Gastroesophageal sphincter (tissue), 4 donors: ENCODE data around the gene PTPRN2. TPM values are rescaled to one million over a fixed set of nuclear protein-coding genes. Genes with fewer than 3 reads are reported as not detected.
"Not testable (repeated sequence)": the region's sequence is repeated elsewhere in the genome, so short reads cannot be mapped to it uniquely, and the experiment has no call there.

Source experiments
- ATAC-seq: fragments of 150-250 bp; one replicate; pipeline ENCODE4 v1.9.1; 2016; ENCODE audit warnings: mild to moderate bottlenecking, moderate library complexity
- H3K27ac ChIP-seq, 4 donors: fragments of 200-600 bp; sonication (generic) in 3 of 4; 1 replicate in 3 of 4; 2 replicates in 1 of 4; pipeline ENCODE4 v1.5.1; 2016 to 2019
- H3K27me3 ChIP-seq: fragments of 200-600 bp; sonication (generic); one replicate; pipeline ENCODE4 v1.5.1; 2019
- H3K36me3 ChIP-seq, 2 donors: fragments of 200-600 bp; sonication (generic); one replicate each; pipeline ENCODE4 v1.5.1; 2019; ENCODE audit warnings: control low read depth in 1 of 2
- H3K4me1 ChIP-seq, 3 donors: fragments of 200-600 bp; sonication (generic); 1 replicate in 2 of 3; 2 replicates in 1 of 3; pipeline ENCODE4 v1.5.1; 2016 to 2019; ENCODE audit warnings: control low read depth in 2 of 3
- H3K4me3 ChIP-seq, 2 donors: fragments of 200-600 bp; sonication (generic); one replicate each; pipeline ENCODE4 v1.5.1; 2019; ENCODE audit warnings: mild to moderate bottlenecking in 1 of 2, moderate library complexity in 1 of 2
- H3K9me3 ChIP-seq, 3 donors: fragments of 200-600 bp; sonication (generic); one replicate each; pipeline ENCODE4 v1.5.1; 2017 to 2019; ENCODE audit warnings: control low read depth in 2 of 3
- CTCF ChIP-seq, 4 experiments: fragments of 200-600 bp in 2 of 4; fragments of 450-650 bp in 2 of 4; sonication (generic) in 1 of 4; IDR thresholded peaks; one replicate each; pipeline ENCODE4 v1.5.1; 2017 to 2019; ENCODE audit warnings: antibody characterized with exemption in 4 of 4, mild to moderate bottlenecking in 2 of 4, moderate library complexity in 2 of 4
- EP300 ChIP-seq: sonication (generic); formaldehyde crosslinking; IDR thresholded peaks from one replicate; pipeline ENCODE4 v1.6.1; 2017; ENCODE audit warnings: antibody characterized with exemption, mild to moderate bottlenecking
- POLR2A ChIP-seq, 2 donors: fragments of 450-650 bp; IDR thresholded peaks; one replicate each; pipeline ENCODE4 v1.6.1; 2017; ENCODE audit warnings: antibody characterized with exemption in 2 of 2, mild to moderate bottlenecking in 2 of 2, moderate library complexity in 1 of 2
- POLR2AphosphoS5 ChIP-seq: sonication (generic); formaldehyde crosslinking; IDR thresholded peaks from one replicate; pipeline ENCODE4 v1.6.1; 2017; ENCODE audit warnings: antibody characterized with exemption
- WGBS, 2 donors: methylation state at CpG; one replicate each; pipeline ENCODE4 v1.1.5; 2018; ENCODE audit warnings: low coverage in 1 of 2; 5-methylcytosine and 5-hydroxymethylcytosine counted together
- total RNA-seq, 4 donors: library from RNA; depleted of rRNA; stranded (reverse); fragments of >200 nt; gene quantifications; one replicate each; pipeline ENCODE4 v1.1.0, GENCODE V29; 2016

The PTPRN2 gene
- total RNA-seq, 4 donors from 2014 or later: 1.7 to 4.7 (median 3.3) TPM

GRCh38 chr7:157736341-157736740 is 851.3 kb downstream of the PTPRN2 start:
- WGBS, 2 donors: no CpG with 5 or more reads among the region's 14 CpGs
- Histone ChIP-seq H3K4me1 (no peaks in the 10 kb centered on the region), H3K27me3 (peaks cover 62% of the 10 kb centered on the region), H3K36me3 (no peaks in the 10 kb centered on the region), H3K9me3 (no peaks in the 10 kb centered on the region), H3K4me3 (no peak overlapping the region), H3K27ac (no peak overlapping the region)
- ATAC-seq: no peak
- TF ChIP-seq EP300 (no peak), POLR2A (IDR thresholded peaks at IDR 0.05) (no peak), POLR2AphosphoS5 (no peak), CTCF (IDR thresholded peaks at IDR 0.05) (no peak)

DNA sequence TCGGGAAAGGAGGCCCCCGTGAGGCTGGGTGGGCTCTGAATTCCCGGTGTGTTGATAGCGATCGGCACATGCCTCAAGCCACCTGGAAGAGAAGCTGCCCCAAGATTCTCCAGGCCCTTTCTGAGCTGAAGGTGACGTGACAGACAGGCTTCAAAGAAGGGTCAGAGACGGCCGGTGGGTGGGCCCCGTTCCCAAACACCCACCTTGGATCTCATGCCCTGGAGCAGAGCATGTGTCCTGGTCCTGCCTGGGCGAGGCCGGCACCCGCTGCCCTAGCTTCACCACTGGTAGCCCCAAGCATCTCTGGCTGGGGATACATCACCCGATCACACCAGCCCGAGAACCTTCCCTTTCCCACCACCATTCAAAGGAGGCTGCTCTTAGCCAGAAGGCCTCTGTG is 851.8 kb downstream of the PTPRN2 start:
- ATAC-seq: no peak
- H3K4me1 ChIP-seq: no peaks in the 10 kb centered on the region
- no peaks in the 10 kb centered on the region for H3K9me3 ChIP-seq
- no peak overlapping the region for H3K27ac ChIP-seq
- H3K27me3 ChIP-seq: peaks cover 56% of the 10 kb centered on the region
- no peak overlapping the region for H3K4me3 ChIP-seq
- H3K36me3 ChIP-seq: no peaks in the 10 kb centered on the region
- 100% methylated on average over 2 to 3 of the region's 14 CpGs for WGBS, 2 donors
- TF ChIP-seq POLR2AphosphoS5 (no peak), EP300 (no peak), CTCF (IDR thresholded peaks at IDR 0.05) (no peak), POLR2A (IDR thresholded peaks at IDR 0.05) (no peak)

DNA sequence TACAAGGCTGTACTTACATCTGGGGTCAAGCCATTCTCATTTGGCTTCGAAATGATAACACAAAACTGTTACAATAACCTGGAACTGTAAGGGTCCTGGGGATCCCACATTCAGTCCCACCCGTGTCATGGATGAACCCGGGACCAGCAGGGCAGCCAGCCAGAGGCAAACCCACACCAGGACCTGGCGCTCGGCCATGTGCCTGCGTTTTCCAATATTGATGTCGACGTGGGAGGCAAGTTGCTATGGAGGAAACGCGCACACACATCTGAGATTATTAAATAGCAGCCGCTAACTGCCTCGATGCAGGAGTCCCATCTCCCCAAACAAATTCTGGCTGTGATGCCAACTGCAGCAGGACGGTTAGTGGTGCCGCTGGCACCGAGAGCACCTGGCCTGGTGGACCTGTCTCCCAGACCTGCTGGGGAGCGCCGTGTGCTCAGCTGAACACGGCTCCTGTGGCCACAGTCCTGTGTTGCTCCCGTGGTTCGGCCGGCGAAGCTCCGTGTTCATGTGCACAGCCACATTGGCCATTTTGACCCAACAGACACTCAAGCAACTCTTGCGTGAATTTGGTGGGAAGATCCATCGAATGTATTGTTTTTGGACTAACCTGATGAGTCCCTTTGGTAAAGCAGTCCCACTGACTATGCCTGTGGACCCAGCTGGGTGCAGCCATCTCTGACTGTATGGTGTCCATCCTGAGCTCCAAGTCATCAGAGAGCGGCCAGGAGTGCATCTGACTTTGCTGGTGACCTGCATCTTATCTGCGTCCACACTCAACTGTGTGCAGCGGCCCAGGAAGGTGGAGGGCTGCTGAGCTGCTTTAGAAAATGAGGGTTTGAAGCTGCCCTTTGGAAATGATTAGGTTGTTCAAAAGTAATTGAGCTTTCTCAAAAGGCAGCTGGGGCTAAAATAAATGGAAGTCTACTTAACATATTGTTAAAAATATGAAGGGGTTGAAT is 852.7 kb downstream of the PTPRN2 start:
- Histone ChIP-seq H3K4me3 (no peak overlapping the region), H3K4me1 (no peaks in the 10 kb centered on the region), H3K27ac (no peak overlapping the region), H3K9me3 (no peaks in the 10 kb centered on the region), H3K36me3 (no peaks in the 10 kb centered on the region), H3K27me3 (peaks cover 48% of the 10 kb centered on the region)
- no peak for TF ChIP-seq POLR2A (IDR thresholded peaks at IDR 0.05)
- no peak for TF ChIP-seq EP300
- TF ChIP-seq POLR2AphosphoS5: no peak
- no peak for TF ChIP-seq CTCF (IDR thresholded peaks at IDR 0.05)
- 62 to 97% methylated on average over 3 to 6 of the region's 28 CpGs for WGBS, 2 donors
- no peak for ATAC-seq

GRCh38 chr7:157733760-157734395 is 853.7 kb downstream of the PTPRN2 start:
- H3K4me1 ChIP-seq, H3K36me3 ChIP-seq, H3K4me3 ChIP-seq, H3K9me3 ChIP-seq, ATAC-seq, H3K27ac ChIP-seq: not testable (repeated sequence)
- WGBS, 2 donors: 88 to 96% methylated on average over 15 to 25 of the region's 33 CpGs
- H3K27me3 ChIP-seq: peaks cover 42% of the 10 kb centered on the region

GRCh38 chr7:157731126-157731525 is 856.5 kb downstream of the PTPRN2 start:
- 78 to 93% methylated on average over 3 to 5 of the region's 13 CpGs for WGBS, 2 donors

More at GRCh38 chr7:157731126-157731525, 856.5 kb downstream of the PTPRN2 start:
- Histone ChIP-seq H3K4me3 (no peak overlapping the region), H3K9me3 (no peaks in the 10 kb centered on the region), H3K27ac (no peak overlapping the region), H3K36me3 (no peaks in the 10 kb centered on the region), H3K27me3 (peaks cover 25% of the 10 kb centered on the region), H3K4me1 (no peaks in the 10 kb centered on the region)
- ATAC-seq: no peak
- no peak for TF ChIP-seq POLR2AphosphoS5
